Activated CD8-positive, alpha-beta memory T cell treated with anti-CD3 and anti-CD28 coated beads, Interleukin-2, amount 50 U/mL, for 1 hour (primary cell): ENCODE measurements around the gene C1GALT1.
A peak's percentile ranks its signal among the peaks of the same experiment; 100 is the strongest.
"Not testable (repeated sequence)": the region's sequence is repeated elsewhere in the genome, so short reads cannot be mapped to it uniquely, and the experiment has no call there.

Source experiments
- DNase-seq: peaks from one replicate; pipeline ENCODE4 v3.0.0-alpha.2; 2020; ENCODE audit errors: extremely low read depth

The C1GALT1 gene

DNA sequence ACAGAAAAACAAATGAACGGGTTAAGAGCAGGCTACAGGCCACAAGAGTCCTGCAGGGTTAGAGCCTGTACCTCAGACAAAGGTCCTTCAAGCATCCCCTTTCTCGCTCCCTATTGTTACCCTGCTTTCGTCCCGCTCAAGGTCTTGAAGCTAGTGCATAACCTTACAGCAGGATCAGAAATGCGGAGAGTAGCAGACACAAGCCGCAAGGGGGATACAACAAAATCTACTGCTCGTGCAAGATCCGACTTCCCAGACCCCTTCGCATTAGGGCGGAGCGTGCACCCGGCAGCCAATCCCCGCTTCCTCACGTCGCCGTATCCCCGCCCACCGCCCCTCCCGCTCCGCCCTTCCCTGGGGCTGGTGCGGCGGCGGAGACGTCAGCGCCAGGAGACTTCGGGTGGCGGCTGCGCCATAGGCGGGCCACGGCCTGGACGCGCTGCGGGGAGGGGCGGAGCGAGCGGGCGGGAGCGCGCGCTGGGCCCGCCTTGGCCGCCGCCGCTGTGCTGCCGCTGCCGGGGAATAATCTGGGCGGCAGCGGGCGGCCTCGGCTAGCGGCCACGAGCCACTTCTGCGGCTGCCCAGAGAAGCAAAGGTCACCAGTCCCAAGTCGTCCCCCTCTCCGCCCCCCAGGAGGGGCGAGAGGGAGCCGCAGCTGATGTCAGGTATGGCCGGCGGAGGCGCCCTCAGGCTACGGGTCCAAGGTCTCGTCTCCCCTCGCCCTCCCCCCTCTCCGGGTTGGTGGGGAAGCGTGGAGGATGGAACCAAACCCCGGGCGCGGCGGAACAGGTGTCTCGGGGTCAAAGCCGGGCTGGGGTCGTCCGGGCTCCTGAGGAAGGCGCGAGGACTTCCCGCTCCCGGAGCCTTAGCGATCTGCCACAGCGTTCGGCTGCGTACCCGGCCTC, at the start of gene C1GALT1:
TSS of gene C1GALT1 (plus strand) at position 389 of the 905 bp plus-strand sequence. CDS start 51,776 bp downstream, outside the sequence.
- DNase-seq: peak; percentile 90

- no peak for DNase-seq
Observed at GRCh38 chr7:7134046-7134445, 48.3 kb upstream of the C1GALT1 start.

- DNase-seq: no peak
Observed at GRCh38 chr7:7135074-7135473, 47.3 kb upstream of the C1GALT1 start.

DNA sequence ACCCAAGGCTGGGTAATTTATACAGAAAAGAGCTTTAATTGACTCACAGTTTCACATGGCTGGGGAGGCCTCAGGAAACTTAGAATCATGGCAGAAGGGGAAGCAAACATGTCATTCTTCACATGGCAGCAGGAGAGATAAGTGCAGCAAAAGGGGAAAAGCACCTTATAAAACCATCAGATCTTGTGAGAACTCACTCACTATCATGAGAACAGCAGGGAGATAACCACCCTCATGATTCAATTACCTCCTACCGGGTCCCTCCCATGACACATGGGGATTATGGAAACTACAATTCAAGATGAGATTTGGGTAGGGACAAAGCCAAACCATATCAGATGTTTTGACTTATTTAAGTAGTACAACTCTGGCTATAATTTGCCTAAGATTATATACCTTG, 46.4 kb upstream of the C1GALT1 start:
- DNase-seq: not testable (repeated sequence)

DNA sequence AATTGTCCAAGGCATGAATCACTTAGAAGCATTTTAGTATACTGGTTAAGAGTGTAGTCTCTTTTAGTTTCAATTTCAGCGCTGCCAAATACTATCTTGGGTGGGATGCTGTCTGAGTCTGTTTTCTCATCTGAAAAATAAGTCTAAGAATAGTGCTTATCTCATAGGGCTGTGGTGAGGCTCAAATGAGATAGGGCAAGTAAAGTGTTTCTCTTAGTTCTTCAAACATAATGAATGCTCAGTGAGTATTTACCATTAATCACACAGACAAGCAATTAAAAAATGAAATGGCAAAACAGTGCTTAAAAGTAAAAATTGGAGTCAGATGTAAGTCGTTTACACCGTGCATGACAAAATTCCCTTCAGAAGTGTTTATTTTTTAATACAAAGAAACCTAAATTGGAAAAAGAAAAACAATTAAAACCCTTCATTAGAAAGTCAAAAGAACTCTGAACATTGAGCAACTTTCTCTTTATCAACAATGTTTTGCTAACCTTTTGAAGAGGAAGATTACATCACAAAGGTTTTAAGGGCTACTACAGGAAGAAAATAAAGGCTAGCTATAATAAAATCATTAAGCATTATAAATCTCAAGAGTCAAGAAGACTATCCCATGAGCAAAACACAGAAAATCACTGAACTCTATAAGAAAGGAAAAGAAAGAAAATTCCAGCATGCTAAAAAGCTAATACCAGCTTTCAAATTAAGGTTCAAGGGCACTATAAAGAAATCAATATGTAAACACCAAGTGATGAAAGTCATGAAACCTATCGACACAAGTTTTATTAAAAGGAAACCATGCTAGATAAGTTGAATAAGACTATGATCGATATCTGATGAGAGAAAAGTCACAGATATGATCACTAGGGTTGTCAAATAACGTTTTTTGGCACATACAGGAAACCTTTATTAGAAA, 45.6 kb upstream of the C1GALT1 start:
- no peak for DNase-seq

DNA sequence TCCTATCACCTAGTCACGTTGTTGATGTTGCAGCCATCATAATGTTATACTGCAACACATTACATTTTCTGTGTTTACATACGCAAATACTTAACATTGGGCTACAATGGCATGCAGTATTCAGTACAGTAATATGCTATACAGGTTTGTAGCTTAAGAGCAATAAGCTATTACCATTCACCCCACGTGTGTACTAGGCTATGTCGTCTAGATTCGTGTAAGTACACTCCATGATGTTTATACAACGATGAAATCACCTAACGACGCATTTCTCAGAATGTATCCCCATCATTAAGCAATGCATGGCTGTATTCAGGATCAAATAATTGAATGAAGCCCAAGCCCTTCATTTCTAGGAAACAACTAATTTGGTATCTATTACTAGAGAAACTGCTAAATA, 43.4 kb upstream of the C1GALT1 start:
- no peak for DNase-seq

DNA sequence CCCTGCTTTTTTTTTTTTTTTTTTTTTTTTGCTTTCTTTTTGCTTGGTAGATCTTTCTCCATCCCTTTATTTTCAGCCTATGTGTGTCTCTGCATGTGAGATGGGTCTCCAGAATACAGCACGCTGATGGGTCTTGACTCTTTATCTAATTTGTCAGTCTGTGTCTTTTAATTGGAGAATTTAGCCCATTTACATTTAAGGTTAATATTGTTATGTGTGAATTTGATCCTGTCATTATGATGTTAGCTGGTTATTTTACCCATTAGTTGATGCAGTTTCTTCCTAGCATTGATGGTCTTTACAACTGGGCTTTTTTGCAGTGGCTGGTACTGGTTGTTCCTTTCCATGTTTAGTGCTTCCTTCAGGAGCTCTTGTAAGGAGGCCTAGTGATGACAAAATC, 38.9 kb upstream of the C1GALT1 start:
- DNase-seq: not testable (repeated sequence)

- DNase-seq: not testable (repeated sequence)
Observed at GRCh38 chr7:7145151-7145550, 37.2 kb upstream of the C1GALT1 start.

DNA sequence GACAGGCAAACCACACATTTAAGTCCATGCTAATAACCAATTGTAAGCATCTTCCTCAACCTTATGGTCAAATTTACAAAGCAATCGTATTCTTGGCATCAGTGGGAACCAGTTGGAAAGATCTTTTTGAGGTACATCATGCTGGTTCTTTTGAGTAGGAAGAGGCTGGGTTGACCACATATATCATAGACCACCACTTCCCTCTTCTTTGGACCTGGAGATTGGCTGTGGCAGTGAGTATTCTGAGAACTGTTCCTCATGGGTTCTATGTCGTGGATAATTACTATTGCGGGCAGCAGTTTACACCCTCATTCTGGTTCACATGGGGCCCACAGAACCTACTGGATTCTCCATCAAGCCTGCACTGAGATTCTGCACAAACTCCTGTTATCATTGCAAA, 35.5 kb upstream of the C1GALT1 start:
- no peak for DNase-seq

- DNase-seq: no peak
Observed at GRCh38 chr7:7148798-7149481, 33.4 kb upstream of the C1GALT1 start.

DNA sequence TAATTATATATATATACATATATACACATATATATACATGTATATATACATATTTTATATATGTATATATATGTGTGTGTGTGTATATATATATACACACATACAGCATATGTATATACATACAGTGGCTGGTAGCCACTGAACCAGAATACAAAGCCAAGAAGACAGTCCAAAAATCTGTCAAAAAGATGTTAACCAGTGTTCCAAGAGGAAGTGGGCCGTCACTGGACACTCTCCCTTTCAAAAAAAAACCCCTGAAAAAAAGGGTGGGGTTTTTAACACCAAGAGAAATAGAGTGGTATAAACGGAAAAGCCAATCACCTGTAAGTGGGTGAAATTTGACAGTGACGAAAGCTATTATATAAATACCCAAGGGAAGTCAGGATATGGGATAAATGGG, 31.1 kb upstream of the C1GALT1 start:
- DNase-seq: no peak

GRCh38 chr7:7151865-7152264, 30.5 kb upstream of the C1GALT1 start:
- no peak for DNase-seq

GRCh38 chr7:7152315-7152714, 30.0 kb upstream of the C1GALT1 start:
- no peak for DNase-seq

GRCh38 chr7:7154355-7154754, 28.0 kb upstream of the C1GALT1 start:
- not testable (repeated sequence) for DNase-seq

DNA sequence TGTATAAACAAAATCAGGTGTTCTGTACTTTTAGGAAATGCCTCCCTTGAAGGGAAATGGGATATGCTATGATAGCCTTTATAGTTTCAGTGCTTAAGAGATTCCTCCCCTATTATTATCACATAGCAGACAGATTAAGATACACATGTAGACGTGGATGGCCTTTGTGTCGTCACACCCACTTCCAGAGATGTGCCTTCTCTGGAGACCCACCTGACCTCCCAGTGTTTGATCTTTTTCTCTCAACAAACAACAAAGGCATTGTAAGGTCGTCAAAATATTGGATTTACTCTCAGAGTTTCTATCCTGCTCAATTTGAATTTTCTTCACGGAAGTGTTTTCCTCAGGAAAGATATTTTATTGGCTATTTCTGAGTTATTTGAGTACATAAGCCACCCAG, 25.7 kb upstream of the C1GALT1 start:
- DNase-seq: no peak

GRCh38 chr7:7157177-7157886, 25.0 kb upstream of the C1GALT1 start:
- peak; percentile 4 for DNase-seq

DNA sequence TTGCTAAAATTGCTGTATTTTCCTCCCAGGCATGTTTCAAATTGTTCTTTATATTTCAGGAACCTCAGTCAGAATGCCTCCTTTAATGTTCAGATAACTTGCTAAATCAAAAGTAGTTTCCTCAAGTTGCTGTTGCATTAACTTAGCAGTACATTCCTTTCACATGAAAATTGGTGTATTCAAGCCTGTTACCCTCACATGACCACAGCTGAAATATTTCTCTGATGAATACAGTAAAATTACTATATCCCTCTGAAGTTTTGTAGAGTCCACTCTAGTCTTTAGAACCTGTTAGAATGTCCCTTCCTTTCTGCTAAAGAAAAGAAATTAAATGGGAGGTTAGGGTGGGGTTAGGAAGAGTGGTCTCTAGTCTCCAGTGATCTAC, 24.5 kb upstream of the C1GALT1 start:
- no peak for DNase-seq

- no peak for DNase-seq
Observed at GRCh38 chr7:7159063-7159658, 23.2 kb upstream of the C1GALT1 start.

- no peak for DNase-seq
Observed at GRCh38 chr7:7164591-7164990, 17.8 kb upstream of the C1GALT1 start.

GRCh38 chr7:7165372-7165771, 17.0 kb upstream of the C1GALT1 start:
- DNase-seq: no peak

DNA sequence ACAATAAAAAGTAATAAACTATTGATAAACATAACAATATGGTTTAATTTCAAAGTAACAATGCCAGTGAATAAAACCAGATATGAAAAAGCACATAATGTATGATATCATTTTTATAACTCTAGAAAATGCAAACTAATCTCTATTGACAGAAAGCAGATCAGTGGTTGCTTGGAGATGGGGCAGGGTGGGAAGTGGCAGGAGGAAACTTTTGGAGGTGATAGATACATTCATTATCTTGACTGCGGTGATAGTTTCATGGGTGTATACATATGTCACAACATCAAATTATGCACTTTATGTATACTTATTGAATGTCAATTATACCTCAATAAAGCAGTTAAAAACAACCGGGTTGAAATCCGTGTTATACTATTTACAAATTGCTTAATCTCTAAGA, 16.0 kb upstream of the C1GALT1 start:
- no peak for DNase-seq
